GM23338 (cell line): Measurements from ENCODE around the gene EPHB1.

Source experiments
- CREB1 ChIP-seq: fragments of 250-450 bp; sonication (Bioruptor Pico); IDR thresholded peaks from 2 replicates; pipeline ENCODE4 v1.5.0; 2020; ENCODE audit warnings: low read depth, mild to moderate bottlenecking, moderate library complexity
- EZH2 ChIP-seq: fragments of 200-600 bp; sonication (generic); IDR thresholded peaks from one replicate; pipeline ENCODE4 v1.8.0; 2017; ENCODE audit warnings: antibody characterized with exemption, mild to moderate bottlenecking, low read depth; ENCODE audit not compliant: unreplicated experiment
- EZH2phosphoT487 ChIP-seq: fragments of 200-600 bp; sonication (generic); IDR thresholded peaks from one replicate; pipeline ENCODE4 v1.8.1; 2018; ENCODE audit warnings: antibody characterized with exemption; ENCODE audit not compliant: unreplicated experiment
- NANOG ChIP-seq: IDR thresholded peaks from 2 replicates; pipeline ENCODE4 v1.6.1; 2016; ENCODE audit warnings: antibody characterized with exemption, borderline replicate concordance
- POLR2AphosphoS5 ChIP-seq: IDR thresholded peaks from 2 replicates; pipeline ENCODE4 v1.6.1; 2016; ENCODE audit warnings: antibody characterized with exemption, low read depth
- ZNF114 ChIP-seq: fragments of 250-450 bp; sonication (Bioruptor Pico); IDR thresholded peaks from 2 replicates; pipeline ENCODE4 v1.5.0; 2020; ENCODE audit warnings: mild to moderate bottlenecking, moderate library complexity
- ZNF331 ChIP-seq: fragments of 250-450 bp; sonication (Bioruptor Pico); IDR thresholded peaks from 2 replicates; pipeline ENCODE4 v1.5.0; 2020; ENCODE audit warnings: low read depth, mild to moderate bottlenecking, moderate library complexity
- TF ChIP-seq, protein P1 (sequence below), 2 experiments: fragments of 200-600 bp in 1 of 2; sonication (generic) in 1 of 2; conservative IDR thresholded peaks; 2 replicates each; pipeline versions ENCODE4 v1.5.1 to v1.6.1; 2016 to 2017; ENCODE audit warnings: antibody characterized with exemption in 2 of 2, low read depth in 2 of 2, mild to moderate bottlenecking in 2 of 2, moderate library complexity in 1 of 2
- TF ChIP-seq, protein P2 (sequence below): IDR thresholded peaks from one replicate; pipeline ENCODE4 v1.6.1; 2018; ENCODE audit warnings: antibody characterized with exemption; ENCODE audit not compliant: unreplicated experiment
- TF ChIP-seq, protein P3 (sequence below): fragments of 250-450 bp; sonication (Bioruptor Pico); IDR thresholded peaks from 2 replicates; pipeline ENCODE4 v1.5.0; 2020; ENCODE audit warnings: mild to moderate bottlenecking, moderate library complexity
- TF ChIP-seq, protein P4 (sequence below): IDR thresholded peaks from 2 replicates; pipeline ENCODE4 v1.6.1; 2016; ENCODE audit warnings: antibody characterized with exemption

DNA sequence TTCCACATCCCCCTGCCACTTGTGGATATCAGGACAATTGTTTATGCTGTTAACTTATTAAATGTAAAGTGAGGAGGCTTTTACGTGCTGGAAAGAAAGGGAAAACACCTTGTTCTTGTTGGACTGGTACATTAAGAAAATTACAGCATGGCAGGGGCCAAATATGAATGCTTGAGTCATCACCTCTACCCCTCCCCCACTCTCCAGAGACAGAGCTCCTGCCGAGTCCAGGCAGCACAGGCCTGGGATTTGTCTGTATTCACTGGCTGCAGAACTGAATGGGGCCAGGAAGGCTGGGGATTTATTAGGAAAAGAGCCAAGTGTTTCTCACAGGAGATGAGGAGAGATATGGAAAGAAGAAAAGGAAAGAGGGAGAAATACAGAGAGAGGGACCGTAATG lies 308.9 kb downstream of the EPHB1 start:
- TF ChIP-seq, protein P1, sequence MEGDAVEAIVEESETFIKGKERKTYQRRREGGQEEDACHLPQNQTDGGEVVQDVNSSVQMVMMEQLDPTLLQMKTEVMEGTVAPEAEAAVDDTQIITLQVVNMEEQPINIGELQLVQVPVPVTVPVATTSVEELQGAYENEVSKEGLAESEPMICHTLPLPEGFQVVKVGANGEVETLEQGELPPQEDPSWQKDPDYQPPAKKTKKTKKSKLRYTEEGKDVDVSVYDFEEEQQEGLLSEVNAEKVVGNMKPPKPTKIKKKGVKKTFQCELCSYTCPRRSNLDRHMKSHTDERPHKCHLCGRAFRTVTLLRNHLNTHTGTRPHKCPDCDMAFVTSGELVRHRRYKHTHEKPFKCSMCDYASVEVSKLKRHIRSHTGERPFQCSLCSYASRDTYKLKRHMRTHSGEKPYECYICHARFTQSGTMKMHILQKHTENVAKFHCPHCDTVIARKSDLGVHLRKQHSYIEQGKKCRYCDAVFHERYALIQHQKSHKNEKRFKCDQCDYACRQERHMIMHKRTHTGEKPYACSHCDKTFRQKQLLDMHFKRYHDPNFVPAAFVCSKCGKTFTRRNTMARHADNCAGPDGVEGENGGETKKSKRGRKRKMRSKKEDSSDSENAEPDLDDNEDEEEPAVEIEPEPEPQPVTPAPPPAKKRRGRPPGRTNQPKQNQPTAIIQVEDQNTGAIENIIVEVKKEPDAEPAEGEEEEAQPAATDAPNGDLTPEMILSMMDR (conservative IDR thresholded peaks at IDR 0.05; ENCODE audit: low read depth in 2 of 2), result no peak
- TF ChIP-seq POLR2AphosphoS5, result no peak
- TF ChIP-seq EZH2phosphoT487, result no peak
- TF ChIP-seq CREB1 (CRISPR knock-in tag), result no peak
- TF ChIP-seq EZH2, result no peak
- TF ChIP-seq, protein P2, sequence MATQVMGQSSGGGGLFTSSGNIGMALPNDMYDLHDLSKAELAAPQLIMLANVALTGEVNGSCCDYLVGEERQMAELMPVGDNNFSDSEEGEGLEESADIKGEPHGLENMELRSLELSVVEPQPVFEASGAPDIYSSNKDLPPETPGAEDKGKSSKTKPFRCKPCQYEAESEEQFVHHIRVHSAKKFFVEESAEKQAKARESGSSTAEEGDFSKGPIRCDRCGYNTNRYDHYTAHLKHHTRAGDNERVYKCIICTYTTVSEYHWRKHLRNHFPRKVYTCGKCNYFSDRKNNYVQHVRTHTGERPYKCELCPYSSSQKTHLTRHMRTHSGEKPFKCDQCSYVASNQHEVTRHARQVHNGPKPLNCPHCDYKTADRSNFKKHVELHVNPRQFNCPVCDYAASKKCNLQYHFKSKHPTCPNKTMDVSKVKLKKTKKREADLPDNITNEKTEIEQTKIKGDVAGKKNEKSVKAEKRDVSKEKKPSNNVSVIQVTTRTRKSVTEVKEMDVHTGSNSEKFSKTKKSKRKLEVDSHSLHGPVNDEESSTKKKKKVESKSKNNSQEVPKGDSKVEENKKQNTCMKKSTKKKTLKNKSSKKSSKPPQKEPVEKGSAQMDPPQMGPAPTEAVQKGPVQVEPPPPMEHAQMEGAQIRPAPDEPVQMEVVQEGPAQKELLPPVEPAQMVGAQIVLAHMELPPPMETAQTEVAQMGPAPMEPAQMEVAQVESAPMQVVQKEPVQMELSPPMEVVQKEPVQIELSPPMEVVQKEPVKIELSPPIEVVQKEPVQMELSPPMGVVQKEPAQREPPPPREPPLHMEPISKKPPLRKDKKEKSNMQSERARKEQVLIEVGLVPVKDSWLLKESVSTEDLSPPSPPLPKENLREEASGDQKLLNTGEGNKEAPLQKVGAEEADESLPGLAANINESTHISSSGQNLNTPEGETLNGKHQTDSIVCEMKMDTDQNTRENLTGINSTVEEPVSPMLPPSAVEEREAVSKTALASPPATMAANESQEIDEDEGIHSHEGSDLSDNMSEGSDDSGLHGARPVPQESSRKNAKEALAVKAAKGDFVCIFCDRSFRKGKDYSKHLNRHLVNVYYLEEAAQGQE, result no peak
- TF ChIP-seq, protein P3, sequence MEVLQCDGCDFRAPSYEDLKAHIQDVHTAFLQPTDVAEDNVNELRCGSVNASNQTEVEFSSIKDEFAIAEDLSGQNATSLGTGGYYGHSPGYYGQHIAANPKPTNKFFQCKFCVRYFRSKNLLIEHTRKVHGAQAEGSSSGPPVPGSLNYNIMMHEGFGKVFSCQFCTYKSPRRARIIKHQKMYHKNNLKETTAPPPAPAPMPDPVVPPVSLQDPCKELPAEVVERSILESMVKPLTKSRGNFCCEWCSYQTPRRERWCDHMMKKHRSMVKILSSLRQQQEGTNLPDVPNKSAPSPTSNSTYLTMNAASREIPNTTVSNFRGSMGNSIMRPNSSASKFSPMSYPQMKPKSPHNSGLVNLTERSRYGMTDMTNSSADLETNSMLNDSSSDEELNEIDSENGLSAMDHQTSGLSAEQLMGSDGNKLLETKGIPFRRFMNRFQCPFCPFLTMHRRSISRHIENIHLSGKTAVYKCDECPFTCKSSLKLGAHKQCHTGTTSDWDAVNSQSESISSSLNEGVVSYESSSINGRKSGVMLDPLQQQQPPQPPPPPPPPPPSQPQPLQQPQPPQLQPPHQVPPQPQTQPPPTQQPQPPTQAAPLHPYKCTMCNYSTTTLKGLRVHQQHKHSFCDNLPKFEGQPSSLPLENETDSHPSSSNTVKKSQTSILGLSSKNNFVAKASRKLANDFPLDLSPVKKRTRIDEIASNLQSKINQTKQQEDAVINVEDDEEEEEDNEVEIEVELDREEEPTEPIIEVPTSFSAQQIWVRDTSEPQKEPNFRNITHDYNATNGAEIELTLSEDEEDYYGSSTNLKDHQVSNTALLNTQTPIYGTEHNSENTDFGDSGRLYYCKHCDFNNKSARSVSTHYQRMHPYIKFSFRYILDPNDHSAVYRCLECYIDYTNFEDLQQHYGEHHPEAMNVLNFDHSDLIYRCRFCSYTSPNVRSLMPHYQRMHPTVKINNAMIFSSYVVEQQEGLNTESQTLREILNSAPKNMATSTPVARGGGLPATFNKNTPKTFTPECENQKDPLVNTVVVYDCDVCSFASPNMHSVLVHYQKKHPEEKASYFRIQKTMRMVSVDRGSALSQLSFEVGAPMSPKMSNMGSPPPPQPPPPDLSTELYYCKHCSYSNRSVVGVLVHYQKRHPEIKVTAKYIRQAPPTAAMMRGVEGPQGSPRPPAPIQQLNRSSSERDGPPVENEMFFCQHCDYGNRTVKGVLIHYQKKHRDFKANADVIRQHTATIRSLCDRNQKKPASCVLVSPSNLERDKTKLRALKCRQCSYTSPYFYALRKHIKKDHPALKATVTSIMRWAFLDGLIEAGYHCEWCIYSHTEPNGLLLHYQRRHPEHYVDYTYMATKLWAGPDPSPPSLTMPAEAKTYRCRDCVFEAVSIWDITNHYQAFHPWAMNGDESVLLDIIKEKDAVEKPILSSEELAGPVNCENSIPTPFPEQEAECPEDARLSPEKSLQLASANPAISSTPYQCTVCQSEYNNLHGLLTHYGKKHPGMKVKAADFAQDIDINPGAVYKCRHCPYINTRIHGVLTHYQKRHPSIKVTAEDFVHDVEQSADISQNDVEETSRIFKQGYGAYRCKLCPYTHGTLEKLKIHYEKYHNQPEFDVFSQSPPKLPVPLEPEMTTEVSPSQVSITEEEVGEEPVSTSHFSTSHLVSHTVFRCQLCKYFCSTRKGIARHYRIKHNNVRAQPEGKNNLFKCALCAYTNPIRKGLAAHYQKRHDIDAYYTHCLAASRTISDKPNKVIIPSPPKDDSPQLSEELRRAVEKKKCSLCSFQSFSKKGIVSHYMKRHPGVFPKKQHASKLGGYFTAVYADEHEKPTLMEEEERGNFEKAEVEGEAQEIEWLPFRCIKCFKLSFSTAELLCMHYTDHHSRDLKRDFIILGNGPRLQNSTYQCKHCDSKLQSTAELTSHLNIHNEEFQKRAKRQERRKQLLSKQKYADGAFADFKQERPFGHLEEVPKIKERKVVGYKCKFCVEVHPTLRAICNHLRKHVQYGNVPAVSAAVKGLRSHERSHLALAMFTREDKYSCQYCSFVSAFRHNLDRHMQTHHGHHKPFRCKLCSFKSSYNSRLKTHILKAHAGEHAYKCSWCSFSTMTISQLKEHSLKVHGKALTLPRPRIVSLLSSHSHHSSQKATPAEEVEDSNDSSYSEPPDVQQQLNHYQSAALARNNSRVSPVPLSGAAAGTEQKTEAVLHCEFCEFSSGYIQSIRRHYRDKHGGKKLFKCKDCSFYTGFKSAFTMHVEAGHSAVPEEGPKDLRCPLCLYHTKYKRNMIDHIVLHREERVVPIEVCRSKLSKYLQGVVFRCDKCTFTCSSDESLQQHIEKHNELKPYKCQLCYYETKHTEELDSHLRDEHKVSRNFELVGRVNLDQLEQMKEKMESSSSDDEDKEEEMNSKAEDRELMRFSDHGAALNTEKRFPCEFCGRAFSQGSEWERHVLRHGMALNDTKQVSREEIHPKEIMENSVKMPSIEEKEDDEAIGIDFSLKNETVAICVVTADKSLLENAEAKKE (CRISPR knock-in tag), result no peak
- no peak for TF ChIP-seq ZNF114 (CRISPR knock-in tag)
- TF ChIP-seq, protein P4, sequence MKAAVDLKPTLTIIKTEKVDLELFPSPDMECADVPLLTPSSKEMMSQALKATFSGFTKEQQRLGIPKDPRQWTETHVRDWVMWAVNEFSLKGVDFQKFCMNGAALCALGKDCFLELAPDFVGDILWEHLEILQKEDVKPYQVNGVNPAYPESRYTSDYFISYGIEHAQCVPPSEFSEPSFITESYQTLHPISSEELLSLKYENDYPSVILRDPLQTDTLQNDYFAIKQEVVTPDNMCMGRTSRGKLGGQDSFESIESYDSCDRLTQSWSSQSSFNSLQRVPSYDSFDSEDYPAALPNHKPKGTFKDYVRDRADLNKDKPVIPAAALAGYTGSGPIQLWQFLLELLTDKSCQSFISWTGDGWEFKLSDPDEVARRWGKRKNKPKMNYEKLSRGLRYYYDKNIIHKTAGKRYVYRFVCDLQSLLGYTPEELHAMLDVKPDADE, result no peak
- TF ChIP-seq NANOG, result no peak
- no peak for TF ChIP-seq ZNF331 (CRISPR knock-in tag)
